SW 1271 (cell line): Measurements from ENCODE around the gene EPC1.
"Not testable (repeated sequence)": the region's sequence is repeated elsewhere in the genome, so short reads cannot be mapped to it uniquely, and the experiment has no call there.

Source experiments
- DNase-seq, 2 experiments: peaks; one replicate each; lab custom pipeline; 2025; lab: John Stamatoyannopoulos, UW

The EPC1 gene

DNA sequence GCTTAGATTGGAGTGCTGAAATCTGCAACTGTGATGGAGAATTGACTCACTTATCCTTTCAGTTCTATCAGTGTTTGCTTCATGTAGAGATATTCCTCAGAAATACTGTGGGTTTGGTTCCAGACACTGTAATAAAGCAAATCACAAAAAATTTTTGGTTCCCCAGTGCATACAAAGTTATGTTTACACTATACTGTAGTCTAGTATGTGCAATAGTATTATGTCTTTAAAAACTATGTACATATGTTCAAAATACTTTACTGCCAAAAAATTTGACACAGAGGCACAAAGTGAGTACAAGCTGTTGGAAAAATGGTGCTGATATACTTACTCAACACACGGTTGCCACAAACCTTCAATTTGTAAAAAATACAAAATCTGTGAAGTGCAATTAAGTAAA is 112.5 kb downstream of the EPC1 start:
- DNase-seq = no peak

DNA sequence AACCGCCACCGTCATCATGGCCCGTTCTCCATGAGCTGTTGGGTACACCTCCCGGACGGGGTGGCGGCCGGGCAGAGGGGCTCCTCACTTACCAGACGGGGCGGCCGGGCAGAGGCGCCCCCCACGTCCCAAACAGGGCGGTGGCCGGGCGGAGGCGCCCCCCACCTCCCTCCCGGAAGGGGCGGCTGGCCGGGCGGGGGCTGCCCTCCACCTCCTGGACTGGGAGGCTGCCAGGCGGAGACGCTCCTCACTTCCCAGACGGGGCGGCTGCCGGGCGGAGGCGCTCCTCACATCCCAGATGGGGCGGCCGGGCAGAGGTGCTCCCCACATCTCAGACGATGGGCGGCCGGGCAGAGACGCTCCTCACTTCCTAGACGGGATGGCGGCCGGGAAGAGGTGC is 113.6 kb downstream of the EPC1 start:
- not testable (repeated sequence) for DNase-seq

DNA sequence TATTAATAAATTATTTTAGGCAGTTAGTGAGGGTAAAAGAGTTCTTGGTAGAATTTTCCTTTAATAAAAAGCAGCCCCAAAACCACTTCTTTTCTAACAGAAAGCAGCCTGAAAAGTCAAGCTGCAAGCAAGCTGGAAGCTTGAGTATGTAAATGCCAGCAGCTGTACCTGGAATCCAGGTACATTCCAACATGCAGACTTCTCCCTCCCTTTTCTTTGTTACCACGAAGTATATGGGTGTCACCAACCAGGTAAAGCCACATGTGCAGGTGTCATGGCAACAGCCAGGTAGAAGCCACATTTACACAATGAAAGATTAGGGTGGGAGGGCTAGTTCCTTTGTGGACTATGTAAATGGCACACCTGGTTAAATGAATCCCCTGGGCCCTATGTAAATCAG is 114.6 kb downstream of the EPC1 start:
- no peak for DNase-seq

DNA sequence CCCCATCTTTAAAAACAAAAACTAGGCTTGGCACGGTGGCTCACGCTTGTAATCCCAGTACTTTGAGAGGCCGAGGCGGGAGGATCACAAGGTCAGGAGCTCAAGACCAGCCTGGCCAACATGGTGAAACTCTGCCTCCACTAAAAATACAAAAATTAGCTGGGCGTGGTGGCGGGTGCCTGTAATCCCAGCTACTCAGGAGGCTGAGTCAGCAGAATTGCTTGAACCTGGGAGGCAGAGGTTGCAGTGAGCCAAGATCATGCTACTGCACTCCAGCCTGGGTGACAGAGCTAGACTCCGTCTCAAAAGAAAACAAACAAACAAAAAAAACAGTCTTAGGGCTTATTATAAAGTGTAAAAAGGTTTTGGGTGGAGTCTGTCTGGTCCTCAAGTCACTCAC is 117.2 kb downstream of the EPC1 start:
- DNase-seq = not testable (repeated sequence)

DNA sequence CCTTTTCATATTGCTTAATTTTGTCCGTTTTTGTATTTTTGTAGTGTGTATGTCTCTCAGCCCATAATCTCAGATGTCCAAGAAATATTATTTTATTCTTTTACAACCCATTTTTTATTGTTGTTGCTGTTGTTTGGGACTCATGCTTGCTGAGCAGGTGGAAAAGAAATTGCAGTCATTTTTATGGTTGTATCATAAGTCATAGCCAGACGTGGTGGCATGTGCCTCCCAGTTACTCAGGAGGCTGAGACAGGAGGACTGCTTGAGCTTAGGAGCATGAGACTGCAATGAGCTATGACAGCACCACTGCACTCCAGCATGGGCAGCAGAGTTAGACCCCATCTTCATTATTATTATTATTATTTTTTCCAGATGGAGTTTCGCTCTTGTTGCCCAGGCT is 117.8 kb downstream of the EPC1 start:
- no peak for DNase-seq

DNA sequence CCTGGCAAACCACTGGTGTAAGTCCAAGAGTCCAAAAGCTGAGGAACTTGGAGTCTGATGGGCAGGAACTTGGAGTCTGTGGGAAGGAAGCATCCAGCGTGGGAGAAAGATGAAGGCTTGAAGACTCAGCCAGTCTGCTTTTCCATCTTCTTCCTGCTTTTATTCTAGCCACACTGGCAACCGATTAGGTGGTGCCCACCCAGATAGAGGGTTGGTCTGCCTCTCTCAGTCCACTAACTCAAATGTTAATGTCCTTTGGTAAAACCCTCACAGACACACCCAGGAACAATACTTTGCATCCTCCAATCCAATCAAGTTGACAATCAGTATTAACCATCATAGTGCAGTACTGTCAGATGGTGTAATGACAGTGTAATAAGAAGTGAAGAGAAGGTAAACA is 119.2 kb downstream of the EPC1 start:
- no peak for DNase-seq

DNA sequence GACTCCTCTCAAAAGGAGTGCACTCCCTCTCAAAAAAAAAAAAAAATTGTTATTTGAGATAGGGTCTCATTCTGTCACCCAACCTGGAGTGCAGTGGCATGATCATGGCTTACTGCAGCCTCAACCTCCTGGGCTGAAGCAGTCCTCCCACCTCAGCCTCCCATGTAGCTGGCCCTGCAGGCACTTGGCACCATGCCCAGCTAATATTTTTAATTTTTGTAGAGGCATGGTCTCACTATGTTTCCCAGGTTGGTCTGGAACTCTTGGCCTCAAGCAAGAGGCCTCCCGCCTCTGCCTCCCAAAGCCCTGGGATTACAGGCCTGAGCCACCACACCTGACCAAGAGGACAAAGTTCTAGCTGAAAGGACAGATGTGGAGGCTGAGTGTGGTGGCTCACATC is 120.3 kb downstream of the EPC1 start:
- no peak for DNase-seq

DNA sequence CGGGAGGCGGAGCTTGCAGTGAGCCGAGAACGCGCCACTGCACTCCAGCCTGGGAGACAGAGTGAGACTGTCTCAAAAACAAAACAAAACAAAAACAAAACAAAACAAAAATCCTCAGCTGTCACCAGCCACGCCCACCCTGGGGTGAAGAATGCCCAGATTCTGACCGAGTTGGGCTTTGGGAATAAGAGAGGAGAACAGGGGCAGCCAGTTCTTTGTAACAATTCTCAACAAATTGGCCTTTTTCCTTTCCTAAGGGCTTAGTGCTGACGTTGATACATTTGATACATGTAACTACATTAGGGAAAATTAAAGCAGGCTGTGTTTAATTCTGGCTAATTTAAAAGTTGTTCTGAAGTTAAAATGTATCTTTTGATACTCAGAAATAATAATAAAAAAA is 121.0 kb downstream of the EPC1 start:
- no peak for DNase-seq

DNA sequence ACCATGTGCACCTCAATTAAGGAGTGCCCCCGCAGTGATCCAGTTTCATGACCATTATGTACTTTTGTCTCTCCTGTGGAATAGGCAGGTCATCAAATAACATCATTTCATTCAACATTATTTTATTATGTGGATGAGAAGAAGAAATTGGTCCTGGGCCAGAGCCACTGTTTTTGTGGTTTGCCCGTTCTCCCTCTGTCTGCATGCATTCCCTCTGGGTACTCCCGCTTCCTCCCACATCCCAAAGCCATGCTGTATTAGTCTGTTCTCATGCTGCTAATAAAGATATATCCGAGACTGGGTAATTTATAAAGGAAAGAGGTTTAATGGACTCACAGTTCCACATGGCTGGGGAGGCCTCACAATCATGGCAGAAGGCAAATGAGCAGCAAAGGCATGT is 124.6 kb downstream of the EPC1 start:
- not testable (repeated sequence) for DNase-seq

DNA sequence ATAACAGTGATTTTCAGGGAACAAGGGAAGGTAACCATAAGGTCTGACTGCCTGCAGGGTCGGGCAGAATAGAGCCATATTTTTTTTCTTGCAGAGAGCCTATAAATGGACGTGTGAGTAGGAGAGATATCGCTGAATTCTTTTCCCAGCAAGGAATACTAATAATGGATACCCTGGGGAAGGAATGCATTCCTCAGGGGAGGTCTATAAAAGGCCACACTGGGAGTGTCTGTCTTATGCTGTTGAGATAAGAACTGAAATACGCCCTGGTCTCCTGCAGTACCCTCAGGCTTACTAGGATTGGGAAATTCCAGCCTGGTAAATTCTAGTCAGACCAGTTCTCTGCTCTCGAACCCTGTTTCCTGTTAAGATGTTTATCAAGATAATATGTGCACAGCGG is 127.8 kb downstream of the EPC1 start:
- not testable (repeated sequence) for DNase-seq

DNA sequence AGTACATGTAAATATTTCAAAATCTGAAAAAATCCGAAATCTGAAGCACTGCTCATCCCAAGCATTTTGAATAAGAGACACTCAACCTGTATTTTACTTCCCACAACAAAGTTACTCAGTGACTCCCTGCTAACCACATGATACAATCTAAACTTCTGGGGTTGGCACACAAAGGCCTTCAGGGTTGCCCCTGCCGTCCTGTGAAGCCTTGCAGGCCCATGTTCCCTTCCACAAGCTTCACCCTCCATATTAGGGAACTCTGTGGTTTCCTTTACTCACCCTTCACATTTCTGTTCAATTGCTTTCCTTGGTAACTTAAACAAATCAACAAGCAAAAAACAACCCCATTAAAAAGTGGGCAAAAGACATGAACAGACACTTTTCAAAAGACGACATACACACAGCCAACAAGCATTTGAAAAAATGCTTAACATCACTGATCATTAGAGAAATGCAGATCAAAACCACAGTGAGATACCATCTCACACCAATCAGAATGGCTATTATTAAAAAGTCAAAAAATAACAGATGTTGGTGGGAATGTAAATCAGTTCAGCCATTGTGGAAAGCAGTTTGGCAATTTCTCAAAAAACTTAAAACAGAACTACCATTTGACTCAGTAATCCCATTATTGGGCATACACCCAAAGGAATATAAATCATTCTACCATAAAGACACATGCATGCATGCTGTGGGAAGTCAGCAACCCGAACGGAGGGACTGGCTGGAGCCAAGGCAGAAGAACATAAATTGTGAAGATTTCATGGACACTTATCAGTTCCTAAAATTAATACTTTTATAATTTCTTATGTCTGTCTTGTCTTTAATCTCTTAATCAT is 128.5 kb downstream of the EPC1 start:
- not testable (repeated sequence) for DNase-seq
